Bladder microvascular endothelial cell (primary cell): ENCODE measurements around the gene PRMT7. TPM values are rescaled to one million over a fixed set of nuclear protein-coding genes. Genes with fewer than 3 reads are reported as not detected.

Source experiments
- total RNA-seq: library from RNA; depleted of rRNA; stranded (reverse); fragments of >200 nt; gene quantifications from 2 replicates; pipeline ENCODE4 v1.2.3, GENCODE V29; 2014

PRMT7 gene
- 27.8 and 42.2 TPM in 2 replicates for total RNA-seq

GRCh38 chr16:68310774-68311511 is at the start of gene PRMT7, which contains the start of gene SLC7A6OS:
Gene PRMT7 (plus strand): TSS chr16:68311019. CDS start chr16:68315980, 4,961 bp downstream.
Gene SLC7A6OS (minus strand): TSS chr16:68310946. CDS start chr16:68310926, 20 bp downstream.

GRCh38 chr16:68264128-68265077 is 46.4 kb upstream of the PRMT7 start, which contains the start of gene SLC7A6:
Gene SLC7A6 (plus strand): TSS chr16:68264526. CDS start chr16:68274727, 10,201 bp downstream.

Other genes starting within 250 kb of the PRMT7 start
- 8.7 and 21.0 TPM in 2 replicates for gene NFATC3, start 225.6 kb upstream of the PRMT7 start, total RNA-seq
- 0.16 and 4.5 TPM in 2 replicates for gene ESRP2, start 74.9 kb upstream of the PRMT7 start, total RNA-seq
- 14.2 and 40.2 TPM in 2 replicates for gene PLA2G15, start 65.6 kb upstream of the PRMT7 start, total RNA-seq
- 10.0 and 30.5 TPM in 2 replicates for gene SLC7A6, start 46.5 kb upstream of the PRMT7 start, total RNA-seq
- gene SLC7A6OS, start 73 bp upstream of the PRMT7 start, total RNA-seq, result 13.6 and 25.0 TPM in 2 replicates
- gene SMPD3, start 137.5 kb downstream of the PRMT7 start, total RNA-seq, result under 0.01 and 0.25 TPM in 2 replicates
- gene ZFP90, start 228.3 kb downstream of the PRMT7 start, total RNA-seq, result 13.0 and 20.4 TPM in 2 replicates